Measurements from ENCODE around the gene UCK1.

DNA sequence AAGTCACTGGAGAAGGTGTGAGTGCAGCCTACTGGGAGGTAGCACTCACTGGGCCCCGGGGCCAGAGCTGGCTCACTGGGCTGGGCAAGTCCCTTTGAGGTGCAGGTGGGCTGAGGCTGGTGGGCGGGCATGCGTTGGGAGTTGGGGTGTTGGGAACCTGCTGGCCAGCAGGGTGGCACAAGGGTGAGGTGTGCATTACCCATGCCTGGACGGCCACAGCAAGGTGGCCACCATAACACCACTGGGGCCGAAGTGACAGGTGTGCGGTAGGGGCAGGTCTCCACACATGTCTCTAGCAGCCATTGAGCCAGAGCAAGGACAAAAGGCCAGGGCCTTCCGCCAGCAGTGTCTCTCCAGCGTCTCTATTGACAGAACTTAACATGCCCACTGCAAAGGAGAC lies 36.8 kb upstream of the UCK1 start:
- TF ChIP-seq, protein P1, sequence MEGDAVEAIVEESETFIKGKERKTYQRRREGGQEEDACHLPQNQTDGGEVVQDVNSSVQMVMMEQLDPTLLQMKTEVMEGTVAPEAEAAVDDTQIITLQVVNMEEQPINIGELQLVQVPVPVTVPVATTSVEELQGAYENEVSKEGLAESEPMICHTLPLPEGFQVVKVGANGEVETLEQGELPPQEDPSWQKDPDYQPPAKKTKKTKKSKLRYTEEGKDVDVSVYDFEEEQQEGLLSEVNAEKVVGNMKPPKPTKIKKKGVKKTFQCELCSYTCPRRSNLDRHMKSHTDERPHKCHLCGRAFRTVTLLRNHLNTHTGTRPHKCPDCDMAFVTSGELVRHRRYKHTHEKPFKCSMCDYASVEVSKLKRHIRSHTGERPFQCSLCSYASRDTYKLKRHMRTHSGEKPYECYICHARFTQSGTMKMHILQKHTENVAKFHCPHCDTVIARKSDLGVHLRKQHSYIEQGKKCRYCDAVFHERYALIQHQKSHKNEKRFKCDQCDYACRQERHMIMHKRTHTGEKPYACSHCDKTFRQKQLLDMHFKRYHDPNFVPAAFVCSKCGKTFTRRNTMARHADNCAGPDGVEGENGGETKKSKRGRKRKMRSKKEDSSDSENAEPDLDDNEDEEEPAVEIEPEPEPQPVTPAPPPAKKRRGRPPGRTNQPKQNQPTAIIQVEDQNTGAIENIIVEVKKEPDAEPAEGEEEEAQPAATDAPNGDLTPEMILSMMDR (conservative IDR thresholded peaks at IDR 0.05): no peak
- no peak for TF ChIP-seq ZFX (IDR thresholded peaks at IDR 0.05)
